GM19025 (cell line): ENCODE data around the gene RRAGB.
A peak's percentile ranks its signal among the peaks of the same experiment; 100 is the strongest.
"Not testable (repeated sequence)": the region's sequence is repeated elsewhere in the genome, so short reads cannot be mapped to it uniquely, and the experiment has no call there.

Experiments used
- ATAC-seq: cut with Tn5 transposase; IDR thresholded peaks from one replicate; pipeline ENCODE4 v1.9.1; 2021; ENCODE audit warnings: mild to moderate bottlenecking, low read depth, moderate library complexity; ENCODE audit not compliant: unreplicated experiment

The RRAGB gene

DNA sequence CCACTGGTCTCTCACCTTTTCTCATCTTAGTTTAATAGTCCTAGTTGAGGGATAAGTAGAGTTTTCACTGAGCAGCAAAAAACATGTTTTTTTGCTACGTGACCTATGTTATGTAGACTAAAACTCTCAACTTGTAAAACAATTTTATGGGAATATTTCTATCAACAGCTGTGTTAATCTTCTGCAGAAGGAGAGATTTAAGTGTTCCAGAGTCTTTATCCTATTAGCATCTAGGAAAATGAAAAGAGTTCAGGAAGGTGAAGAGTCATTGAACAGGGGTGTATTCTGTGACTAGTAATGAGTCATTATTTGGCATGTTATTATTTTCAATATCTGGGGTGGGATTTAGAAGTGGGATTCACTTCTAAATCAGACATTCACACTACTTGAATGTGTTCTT lies 41.9 kb downstream of the RRAGB start:
- no peak for ATAC-seq

DNA sequence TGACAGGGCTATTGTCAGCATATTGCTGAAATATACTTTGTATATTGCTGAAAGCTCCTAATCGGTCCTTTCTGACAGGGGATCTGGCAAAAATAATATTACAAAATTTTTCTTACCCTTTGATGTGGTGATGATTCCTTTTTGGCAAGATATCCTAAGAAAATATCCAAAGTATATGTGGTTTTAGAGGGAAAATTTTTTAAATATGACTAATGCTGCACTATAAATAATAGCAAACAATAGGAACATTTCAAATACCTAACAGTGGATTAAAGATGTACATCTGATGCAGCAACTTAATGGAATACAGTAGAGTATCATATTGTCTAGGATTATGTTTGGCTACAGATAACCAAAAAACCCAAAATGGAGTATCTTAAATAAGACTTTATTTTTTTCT lies 49.6 kb downstream of the RRAGB start:
- no peak for ATAC-seq

DNA sequence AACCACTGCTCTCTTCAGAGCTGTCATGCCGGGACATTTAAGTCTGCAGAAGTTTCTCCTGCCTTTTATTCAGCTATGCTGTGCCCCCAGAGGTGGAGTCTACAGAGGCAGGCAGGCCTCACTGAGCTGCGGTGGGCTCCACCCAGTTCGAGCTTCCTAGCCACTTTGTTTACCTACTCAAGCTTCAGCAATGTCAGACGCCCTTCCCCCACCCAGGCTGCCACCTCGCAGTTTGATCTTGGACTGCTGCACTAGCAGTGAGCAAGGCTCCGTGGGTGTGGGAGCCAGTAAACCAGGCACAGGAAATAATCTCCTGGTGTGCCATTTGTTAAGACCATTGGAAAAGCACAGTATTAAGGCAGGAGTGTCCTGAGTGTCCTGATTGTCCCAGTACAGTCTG lies 56.9 kb downstream of the RRAGB start:
- not testable (repeated sequence) for ATAC-seq

DNA sequence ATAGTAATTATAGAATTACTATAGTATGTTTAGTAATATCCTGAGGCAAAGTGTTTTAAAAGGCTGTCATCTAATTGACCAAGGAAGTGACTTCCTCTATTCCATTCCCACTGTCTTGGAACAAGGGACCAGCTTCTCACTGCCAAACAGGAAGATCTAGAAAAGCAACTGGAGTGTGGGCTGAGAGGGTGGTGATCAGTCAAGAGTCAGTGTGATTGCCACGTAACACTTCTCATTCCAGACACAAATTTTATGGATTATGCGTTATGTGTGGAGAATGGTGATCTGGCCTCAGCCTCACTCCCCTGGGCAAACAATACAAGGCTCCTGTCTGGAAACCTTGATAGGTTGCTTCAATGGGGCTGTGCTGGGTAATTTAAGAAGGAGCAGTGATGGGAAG lies 60.0 kb downstream of the RRAGB start:
- ATAC-seq = no peak

DNA sequence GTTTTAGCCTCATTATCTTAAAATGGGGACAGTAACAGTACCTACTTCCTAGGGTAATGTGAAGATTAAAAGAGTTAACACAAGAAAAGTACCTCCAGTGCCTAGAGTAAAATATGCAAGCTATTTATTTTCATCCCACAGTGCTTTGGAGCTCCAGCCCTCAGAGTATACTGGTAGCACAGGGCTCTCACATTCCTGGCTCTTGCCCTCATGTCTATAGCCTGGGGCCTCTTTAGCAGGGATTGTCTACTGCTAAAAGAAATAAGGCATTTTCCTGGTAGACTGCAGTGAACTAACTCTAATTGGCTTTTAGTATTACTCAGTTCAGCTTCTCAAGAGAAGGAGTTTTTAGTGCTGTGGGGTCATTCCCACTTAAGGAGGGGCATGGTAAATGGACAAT lies 60.8 kb downstream of the RRAGB start:
- no peak for ATAC-seq

DNA sequence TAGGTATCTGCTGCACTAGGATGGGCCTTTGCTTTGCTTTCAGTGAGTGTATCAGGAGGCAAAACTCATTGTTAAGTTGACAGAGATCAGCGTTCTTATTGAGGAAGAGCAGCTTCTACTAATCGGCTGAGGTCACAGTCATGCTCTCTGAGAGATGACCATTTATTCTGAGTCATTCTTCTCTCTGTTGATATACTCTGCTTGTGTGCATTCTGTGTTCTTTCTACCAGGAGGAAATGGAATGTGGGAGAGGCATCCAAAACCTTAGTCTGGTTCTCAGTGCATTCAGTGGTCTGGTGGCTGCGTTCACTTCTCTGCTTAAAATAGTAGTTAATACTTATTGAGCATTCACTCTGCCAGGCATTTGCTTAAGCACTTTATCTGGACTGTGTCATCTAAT lies 66.2 kb downstream of the RRAGB start:
- ATAC-seq = no peak

DNA sequence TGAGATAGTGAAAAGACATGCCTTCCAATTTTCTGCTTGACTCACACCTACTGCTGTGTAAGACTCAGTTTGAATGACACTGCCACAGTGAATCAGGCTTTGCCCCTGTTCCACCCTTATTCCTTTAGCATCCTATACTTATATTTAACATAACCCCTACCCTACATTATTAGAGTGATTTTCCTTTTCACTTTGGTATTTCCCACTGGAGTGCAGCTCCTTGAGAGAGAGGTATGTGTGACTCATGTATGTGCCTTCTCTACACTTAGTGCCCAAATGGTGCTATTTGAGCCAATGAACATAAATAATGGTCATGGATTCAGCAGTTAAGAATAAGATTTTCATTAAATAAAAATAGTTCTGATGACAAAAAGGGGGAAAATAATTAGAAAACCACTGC lies 69.5 kb downstream of the RRAGB start:
- ATAC-seq = no peak

DNA sequence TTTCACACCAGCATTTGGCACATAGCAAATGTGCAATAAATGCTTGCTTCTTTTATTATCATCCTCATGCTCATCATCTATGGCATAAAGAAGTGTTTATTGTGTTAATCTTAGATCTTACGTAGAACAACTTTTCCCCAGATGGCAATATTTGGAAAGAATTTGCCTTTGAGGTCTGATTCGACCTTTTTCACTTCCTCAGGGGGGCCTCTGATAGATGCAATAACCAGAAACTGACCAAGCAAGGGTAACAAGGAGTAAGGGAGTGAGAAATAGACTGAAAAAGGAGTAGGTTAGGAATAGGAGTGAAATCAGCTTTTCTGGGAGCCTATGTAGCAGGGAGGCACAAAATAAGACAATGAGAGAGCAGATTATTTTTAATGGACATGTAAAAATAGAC lies 70.2 kb downstream of the RRAGB start:
- ATAC-seq = no peak

DNA sequence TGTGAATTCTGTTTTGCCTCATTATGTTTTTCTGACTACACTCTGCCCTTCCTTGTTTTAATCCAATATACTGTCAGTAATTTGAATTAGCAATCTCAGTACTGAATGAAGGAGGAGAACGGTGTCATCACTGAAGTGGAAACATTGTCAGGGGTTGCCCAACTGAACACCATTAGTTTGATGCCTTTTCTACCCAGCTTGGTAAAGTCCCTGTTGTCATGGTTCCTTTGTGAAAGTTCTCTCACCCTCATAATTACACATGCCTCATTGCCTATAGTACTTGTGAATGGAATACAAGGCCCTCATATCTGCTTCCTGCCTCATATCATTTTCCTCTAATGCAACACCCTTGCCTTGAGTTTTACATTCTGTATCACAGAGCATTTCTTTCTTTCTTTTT lies 76.9 kb downstream of the RRAGB start:
- ATAC-seq = peak; percentile 91

DNA sequence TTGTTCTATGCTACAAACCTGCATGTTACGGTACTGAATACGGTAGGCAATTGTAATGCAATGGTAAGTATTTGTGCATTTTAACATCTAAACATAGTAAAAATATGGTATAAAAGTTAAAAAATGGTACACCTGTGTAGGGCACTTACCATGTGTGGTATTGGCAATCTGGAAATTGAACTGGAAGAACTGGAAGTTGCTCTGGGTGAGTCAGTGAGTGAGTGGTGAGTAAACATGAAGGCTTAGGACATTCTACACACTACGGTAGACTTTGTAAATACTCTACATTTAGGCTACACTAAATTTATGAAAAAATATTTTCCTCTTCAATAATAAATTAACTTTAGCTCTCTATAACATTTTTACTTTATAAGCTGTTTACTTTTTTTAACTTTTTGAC lies 78.9 kb downstream of the RRAGB start:
- no peak for ATAC-seq

DNA sequence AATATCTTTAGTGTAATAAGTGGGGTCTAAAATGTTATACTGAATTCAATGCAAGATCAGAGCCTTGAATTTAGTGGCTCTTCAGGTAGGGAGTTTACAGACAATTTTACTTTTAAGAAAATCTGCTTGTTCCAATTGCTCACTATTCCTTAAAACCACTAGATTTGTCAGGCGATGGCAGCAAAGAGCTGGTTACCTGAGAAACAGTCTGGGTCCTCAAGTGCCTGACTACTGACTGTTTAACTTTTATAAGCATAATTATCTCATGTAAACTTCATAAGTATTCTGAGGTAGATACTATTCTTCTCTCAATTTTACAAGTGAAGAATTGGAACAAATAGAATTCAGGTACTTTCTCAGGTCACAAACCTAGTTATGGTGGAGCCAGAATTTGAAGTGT lies 84.3 kb downstream of the RRAGB start:
- ATAC-seq = no peak
